Measurements from ENCODE around the gene BORCS5.
A peak's percentile ranks its signal among the peaks of the same experiment; 100 is the strongest.

BORCS5 gene

DNA sequence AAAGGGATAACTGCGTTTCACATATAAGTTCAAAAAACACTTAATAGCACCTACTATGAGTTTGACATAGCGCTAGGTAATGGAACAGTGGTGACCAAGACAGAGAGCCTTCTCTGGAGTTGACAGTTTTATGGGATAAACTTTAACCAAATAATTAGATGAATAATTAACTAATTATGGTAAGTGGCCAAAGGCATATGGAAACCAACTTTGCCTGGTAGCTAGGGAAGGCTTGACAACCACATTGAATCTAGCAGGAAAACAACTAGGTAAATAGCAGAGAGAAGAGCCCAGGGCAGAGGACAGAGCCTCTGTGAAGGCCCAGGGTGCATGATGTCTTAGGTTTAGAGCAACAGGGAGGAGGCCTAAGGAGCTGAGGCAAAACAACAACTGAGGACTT lies 153.7 kb downstream of the BORCS5 start:
- no peak overlapping the region for H3K4me3 ChIP-seq
- no peaks in the 10 kb centered on the region for H3K36me3 ChIP-seq
- H3K9me3 ChIP-seq: no peaks in the 10 kb centered on the region
- DNase-seq: no peak
- no peak overlapping the region for H3K27ac ChIP-seq
- no peaks in the 10 kb centered on the region for H3K27me3 ChIP-seq
- TF ChIP-seq, protein P1, sequence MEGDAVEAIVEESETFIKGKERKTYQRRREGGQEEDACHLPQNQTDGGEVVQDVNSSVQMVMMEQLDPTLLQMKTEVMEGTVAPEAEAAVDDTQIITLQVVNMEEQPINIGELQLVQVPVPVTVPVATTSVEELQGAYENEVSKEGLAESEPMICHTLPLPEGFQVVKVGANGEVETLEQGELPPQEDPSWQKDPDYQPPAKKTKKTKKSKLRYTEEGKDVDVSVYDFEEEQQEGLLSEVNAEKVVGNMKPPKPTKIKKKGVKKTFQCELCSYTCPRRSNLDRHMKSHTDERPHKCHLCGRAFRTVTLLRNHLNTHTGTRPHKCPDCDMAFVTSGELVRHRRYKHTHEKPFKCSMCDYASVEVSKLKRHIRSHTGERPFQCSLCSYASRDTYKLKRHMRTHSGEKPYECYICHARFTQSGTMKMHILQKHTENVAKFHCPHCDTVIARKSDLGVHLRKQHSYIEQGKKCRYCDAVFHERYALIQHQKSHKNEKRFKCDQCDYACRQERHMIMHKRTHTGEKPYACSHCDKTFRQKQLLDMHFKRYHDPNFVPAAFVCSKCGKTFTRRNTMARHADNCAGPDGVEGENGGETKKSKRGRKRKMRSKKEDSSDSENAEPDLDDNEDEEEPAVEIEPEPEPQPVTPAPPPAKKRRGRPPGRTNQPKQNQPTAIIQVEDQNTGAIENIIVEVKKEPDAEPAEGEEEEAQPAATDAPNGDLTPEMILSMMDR (IDR thresholded peaks at IDR 0.05): no peak
- peaks cover 0 to 55% (median 29%) of the 10 kb centered on the region in 4 donors for H3K4me1 ChIP-seq
- intact Hi-C loops (cut with DNase I; ENCODE audit: low total_unique reads): no loop called here

DNA sequence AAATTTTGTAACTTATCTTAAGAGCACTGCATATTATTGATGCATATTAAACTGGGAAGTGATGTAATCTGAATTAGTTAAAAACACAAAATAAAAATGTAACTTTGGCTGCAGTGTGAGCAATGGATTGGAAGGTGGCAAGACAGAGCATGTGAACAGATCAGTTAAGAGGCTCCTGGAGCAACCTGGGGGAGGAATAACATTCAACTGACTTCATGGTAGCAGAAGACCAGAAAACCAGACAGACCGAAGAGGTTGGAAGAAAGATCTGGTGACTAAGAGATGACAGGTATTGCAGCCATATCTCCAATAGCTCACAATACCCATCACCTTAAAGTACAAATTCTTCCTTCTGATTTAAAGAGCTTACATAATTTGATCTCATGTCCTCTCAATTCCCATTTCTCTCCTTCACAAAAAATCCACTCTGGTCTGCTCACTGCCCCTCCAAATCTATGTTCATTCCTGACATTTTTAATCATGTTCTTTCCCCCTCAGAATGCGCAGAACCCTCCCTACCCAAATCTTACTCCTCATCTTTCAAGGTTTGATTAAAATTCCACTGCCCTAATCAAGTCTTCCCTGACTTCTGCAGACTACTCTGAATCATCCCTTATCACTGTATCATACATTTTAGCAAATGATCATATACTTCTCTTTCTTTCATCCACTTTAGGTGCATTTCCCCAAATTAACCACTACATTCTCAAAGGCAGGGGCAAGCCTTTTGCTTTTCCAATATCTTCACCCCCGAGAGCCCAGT lies 154.3 kb downstream of the BORCS5 start:
- Histone ChIP-seq H3K4me3 (no peak overlapping the region), H3K27me3 (no peaks in the 10 kb centered on the region), H3K4me1 (peaks cover 0 to 51% (median 26%) of the 10 kb centered on the region in 4 donors), H3K36me3 (no peaks in the 10 kb centered on the region), H3K27ac (no peak overlapping the region), H3K9me3 (no peaks in the 10 kb centered on the region)
- no peak for DNase-seq
- TF ChIP-seq, protein P1 (IDR thresholded peaks at IDR 0.05): no peak
- intact Hi-C loops (cut with DNase I; ENCODE audit: low total_unique reads): no loop called here

DNA sequence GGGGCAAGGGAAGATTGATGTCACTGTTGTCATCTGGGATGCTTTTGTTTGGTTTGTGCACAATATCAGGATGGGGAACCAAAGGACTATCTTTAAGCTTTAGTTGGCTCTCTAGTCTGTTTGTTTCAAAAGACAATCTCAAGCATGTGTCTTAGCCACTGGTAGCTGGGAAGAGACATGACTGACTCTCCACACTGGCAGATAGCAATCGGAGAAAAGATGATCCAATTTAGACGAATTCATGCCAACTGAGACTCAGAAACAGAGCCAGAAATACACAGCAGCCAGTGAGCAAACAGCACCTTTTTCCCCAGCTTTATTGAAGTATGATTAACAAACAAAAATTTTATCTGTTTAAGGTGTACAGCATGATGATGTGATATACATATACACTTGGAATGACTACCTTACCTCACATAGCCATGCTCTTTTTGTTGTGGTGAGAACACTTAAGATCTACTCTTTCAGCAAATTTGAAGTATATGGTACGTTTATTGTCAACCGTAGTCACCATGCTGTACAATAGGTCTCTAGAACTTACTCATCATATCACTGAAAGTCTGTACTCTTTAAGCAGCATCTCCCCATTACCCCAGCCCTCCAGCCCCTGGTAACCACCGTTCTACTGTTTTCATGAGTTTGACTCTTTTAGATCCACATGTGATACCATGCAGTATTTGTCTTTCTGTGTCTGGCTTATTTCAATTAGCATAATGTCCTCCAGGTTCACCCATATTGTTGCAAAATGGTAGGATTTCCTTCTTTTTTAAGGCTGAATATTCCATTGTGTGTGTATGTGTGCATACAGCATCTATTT lies 155.2 kb downstream of the BORCS5 start:
- TF ChIP-seq, protein P1 (IDR thresholded peaks at IDR 0.05): no peak
- Histone ChIP-seq H3K27ac (no peak overlapping the region), H3K27me3 (no peaks in the 10 kb centered on the region), H3K36me3 (peaks cover 0 to 5% (median 0%) of the 10 kb centered on the region in 3 donors), H3K4me3 (no peak overlapping the region), H3K4me1 (peaks cover 0 to 42% (median 18%) of the 10 kb centered on the region in 4 donors), H3K9me3 (no peaks in the 10 kb centered on the region)
- DNase-seq: no peak
- intact Hi-C loops (cut with DNase I; ENCODE audit: low total_unique reads): no loop called here

DNA sequence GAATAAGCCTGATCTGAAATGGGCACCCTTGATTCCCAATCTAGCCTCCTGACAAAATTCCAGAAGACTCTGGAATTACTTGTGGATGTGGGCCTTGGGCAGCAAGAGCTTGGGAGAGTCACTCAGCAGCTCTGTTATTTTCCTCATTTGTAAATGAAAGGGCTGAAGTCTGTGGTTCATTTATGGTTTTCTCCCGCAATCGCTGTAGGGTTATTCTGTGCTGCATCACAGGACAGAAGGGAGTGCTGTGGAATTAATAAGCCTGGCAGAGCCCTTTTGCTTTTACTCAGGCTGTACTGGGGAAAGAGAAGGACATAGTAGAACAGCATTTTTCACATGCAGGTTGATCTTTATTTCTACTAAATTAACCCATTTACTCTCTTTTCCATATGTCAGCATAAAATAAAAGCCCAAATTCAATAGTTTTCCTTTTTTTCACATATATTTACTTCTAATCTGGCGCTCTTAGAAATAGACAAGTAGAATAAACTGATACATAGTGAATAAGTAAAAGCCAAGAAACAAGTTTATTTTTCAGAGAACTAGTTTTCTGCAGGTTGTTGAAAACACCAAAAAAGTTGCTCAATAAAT lies 156.6 kb downstream of the BORCS5 start:
- H3K36me3 ChIP-seq: peaks cover 0 to 19% (median 12%) of the 10 kb centered on the region in 3 donors
- intact Hi-C loops (cut with DNase I; ENCODE audit: low total_unique reads): no loop called here
- no peak for DNase-seq
- H3K9me3 ChIP-seq: no peaks in the 10 kb centered on the region
- no peak overlapping the region for H3K4me3 ChIP-seq
- H3K27me3 ChIP-seq: no peaks in the 10 kb centered on the region
- TF ChIP-seq, protein P1 (IDR thresholded peaks at IDR 0.05): no peak
- H3K27ac ChIP-seq: peak overlapping the region; percentile 6 to 42
- peaks cover 0 to 29% (median 17%) of the 10 kb centered on the region in 4 donors for H3K4me1 ChIP-seq

DNA sequence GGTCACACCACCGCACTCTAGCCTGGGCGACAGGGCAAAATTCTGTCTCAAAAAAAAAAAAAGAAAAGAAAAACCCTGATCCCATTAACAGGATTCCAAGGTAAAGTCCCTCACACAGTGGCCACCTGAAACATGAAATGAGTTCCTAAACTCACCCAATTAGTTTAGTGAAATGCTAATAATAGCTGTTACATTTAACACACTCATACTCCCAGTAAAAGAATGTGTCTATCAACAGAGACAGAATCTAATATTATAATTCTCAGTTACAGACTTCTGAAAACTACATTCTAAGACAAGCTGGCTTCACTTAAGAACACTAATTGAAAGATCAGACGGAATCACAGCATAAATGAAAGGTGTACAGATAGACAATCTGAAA lies 161.6 kb downstream of the BORCS5 start:
- Histone ChIP-seq H3K4me3 (no peak overlapping the region), H3K9me3 (no peaks in the 10 kb centered on the region), H3K36me3 (peaks cover 0 to 39% (median 18%) of the 10 kb centered on the region in 3 donors), H3K27me3 (no peaks in the 10 kb centered on the region), H3K4me1 (peaks cover 0 to 13% (median 3%) of the 10 kb centered on the region in 4 donors), H3K27ac (no peak overlapping the region)
- no peak for DNase-seq
- TF ChIP-seq, protein P1 (IDR thresholded peaks at IDR 0.05): no peak
- intact Hi-C loops (cut with DNase I; ENCODE audit: low total_unique reads): no loop called here

All from tibial artery (tissue), 4 donors.